ENCODE results near the gene NKAIN2.

NKAIN2 gene

DNA sequence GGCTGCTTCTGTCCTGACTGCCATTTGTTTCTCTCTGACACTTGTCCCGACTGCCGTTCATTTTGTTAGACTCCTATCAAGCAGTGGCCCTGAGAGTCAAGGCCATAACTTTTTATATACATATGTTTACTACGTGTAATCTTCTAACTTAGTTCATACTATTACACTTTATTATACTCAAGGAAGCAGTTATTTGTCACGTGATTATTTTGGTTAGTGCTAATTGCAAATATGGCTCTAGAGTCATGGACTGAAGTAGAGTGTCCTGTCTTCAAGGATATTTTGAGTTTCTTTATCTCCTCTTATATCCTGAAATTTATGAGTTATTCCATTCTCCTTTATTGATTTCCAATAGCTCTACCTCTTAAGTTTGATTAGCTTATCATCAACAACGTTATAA, 864.4 kb downstream of the NKAIN2 start:
- Histone ChIP-seq H3K4me2 (ENCODE audit: low read depth, low read length) (no peak overlapping the region), H3K27ac (ENCODE audit: low read length) (no peak overlapping the region), H3K4me1 (ENCODE audit: low read length) (no peaks in the 10 kb centered on the region), H4K20me1 (ENCODE audit: insufficient read depth, low read length) (no peaks in the 10 kb centered on the region), H3K79me2 (ENCODE audit: low read length) (no peaks in the 10 kb centered on the region), H3K9me3 (replicated peaks; ENCODE audit: insufficient read depth, low read length) (no peaks in the 10 kb centered on the region), H3K9ac (ENCODE audit: low read length) (no peak overlapping the region), H2AFZ (ENCODE audit: low read length) (no peak overlapping the region), H3K36me3 (replicated peaks; ENCODE audit: insufficient read depth, low read length) (no peaks in the 10 kb centered on the region), H3F3A (ENCODE audit: insufficient read depth, low read length) (no peaks in the 10 kb centered on the region), H3K4me3 (ENCODE audit: low read length) (no peak overlapping the region), H3K27me3 (replicated peaks; ENCODE audit: insufficient read depth, low read length) (no peaks in the 10 kb centered on the region), H3K9me2 (replicated peaks; ENCODE audit: insufficient read depth, low read length) (no peaks in the 10 kb centered on the region)
- no peak for DNase-seq
- TF ChIP-seq, protein P1, sequence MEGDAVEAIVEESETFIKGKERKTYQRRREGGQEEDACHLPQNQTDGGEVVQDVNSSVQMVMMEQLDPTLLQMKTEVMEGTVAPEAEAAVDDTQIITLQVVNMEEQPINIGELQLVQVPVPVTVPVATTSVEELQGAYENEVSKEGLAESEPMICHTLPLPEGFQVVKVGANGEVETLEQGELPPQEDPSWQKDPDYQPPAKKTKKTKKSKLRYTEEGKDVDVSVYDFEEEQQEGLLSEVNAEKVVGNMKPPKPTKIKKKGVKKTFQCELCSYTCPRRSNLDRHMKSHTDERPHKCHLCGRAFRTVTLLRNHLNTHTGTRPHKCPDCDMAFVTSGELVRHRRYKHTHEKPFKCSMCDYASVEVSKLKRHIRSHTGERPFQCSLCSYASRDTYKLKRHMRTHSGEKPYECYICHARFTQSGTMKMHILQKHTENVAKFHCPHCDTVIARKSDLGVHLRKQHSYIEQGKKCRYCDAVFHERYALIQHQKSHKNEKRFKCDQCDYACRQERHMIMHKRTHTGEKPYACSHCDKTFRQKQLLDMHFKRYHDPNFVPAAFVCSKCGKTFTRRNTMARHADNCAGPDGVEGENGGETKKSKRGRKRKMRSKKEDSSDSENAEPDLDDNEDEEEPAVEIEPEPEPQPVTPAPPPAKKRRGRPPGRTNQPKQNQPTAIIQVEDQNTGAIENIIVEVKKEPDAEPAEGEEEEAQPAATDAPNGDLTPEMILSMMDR (IDR thresholded peaks at IDR 0.05; ENCODE audit: low read length) = no peak
- TF ChIP-seq EZH2 (optimal IDR thresholded peaks at IDR 0.05; ENCODE audit: low read depth, low read length) (no peak), EZH2phosphoT487 (IDR thresholded peaks at IDR 0.05; ENCODE audit: low read length) (no peak)

DNA sequence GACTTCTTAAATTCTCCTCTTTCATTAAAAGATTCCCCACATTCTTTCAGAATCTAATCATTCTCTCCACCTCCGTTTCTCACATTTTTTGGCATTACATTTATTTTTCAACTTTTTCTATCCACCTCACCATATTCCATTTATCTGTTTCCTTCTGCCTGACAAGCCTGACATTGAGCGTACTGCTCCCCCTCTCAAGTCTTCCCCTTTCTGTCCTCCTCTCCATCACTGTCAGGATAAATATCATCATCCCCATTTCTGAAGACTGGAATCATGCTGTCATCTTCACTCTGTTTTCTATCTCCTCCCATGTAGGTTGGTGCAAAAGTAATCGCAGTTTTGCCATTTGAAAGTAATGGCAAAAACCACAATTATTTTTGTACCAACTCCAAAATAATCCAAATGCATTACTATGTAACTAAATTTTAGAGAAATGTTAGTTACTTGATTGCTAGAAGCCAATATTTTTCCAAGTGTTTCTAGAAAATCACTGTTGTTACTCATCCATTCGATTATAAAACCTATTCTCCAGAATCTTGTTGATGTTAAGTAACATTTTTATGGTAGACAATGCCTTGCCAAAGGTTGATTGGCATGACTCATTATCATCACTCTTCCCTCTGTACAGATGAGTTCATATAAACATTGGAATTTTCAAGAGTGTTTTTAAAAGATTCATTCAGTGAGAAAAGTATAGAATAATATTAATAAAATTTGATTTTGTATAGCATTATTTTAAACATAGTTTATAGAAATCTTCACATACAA, 866.2 kb downstream of the NKAIN2 start:
- Histone ChIP-seq H3K4me3 (ENCODE audit: low read length) (no peak overlapping the region), H3K9me3 (replicated peaks; ENCODE audit: insufficient read depth, low read length) (no peaks in the 10 kb centered on the region), H4K20me1 (ENCODE audit: insufficient read depth, low read length) (no peaks in the 10 kb centered on the region), H3K79me2 (ENCODE audit: low read length) (no peaks in the 10 kb centered on the region), H3K4me1 (ENCODE audit: low read length) (no peaks in the 10 kb centered on the region), H3K27ac (ENCODE audit: low read length) (no peak overlapping the region), H3F3A (ENCODE audit: insufficient read depth, low read length) (no peaks in the 10 kb centered on the region), H2AFZ (ENCODE audit: low read length) (no peak overlapping the region), H3K27me3 (replicated peaks; ENCODE audit: insufficient read depth, low read length) (no peaks in the 10 kb centered on the region), H3K9ac (ENCODE audit: low read length) (no peak overlapping the region), H3K4me2 (ENCODE audit: low read depth, low read length) (no peak overlapping the region), H3K36me3 (replicated peaks; ENCODE audit: insufficient read depth, low read length) (no peaks in the 10 kb centered on the region), H3K9me2 (replicated peaks; ENCODE audit: insufficient read depth, low read length) (no peaks in the 10 kb centered on the region)
- TF ChIP-seq EZH2phosphoT487 (IDR thresholded peaks at IDR 0.05; ENCODE audit: low read length) (no peak), EZH2 (optimal IDR thresholded peaks at IDR 0.05; ENCODE audit: low read depth, low read length) (no peak)
- TF ChIP-seq, protein P1 (IDR thresholded peaks at IDR 0.05; ENCODE audit: low read length) = no peak
- no peak for DNase-seq

DNA sequence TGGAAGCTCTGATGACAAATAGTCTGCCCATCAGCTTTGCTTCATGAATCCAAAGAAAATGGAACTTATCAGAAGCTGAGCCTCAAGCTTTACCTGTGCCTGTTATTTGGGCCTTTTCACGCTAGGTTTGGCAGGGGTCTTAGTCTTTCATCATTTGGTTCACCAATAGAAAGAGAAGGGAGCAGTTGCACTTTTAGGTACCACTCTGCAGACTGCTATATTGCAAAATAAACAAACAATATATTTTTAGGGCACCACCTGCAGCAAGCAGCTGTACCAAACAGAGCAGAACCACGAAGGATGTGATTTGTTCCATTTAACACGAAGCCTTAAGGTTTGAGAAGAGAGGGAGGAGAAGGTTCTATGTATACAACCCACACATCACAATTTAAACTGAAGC, 867.1 kb downstream of the NKAIN2 start:
- H3F3A ChIP-seq (ENCODE audit: insufficient read depth, low read length) = no peaks in the 10 kb centered on the region
- H3K79me2 ChIP-seq (ENCODE audit: low read length) = no peaks in the 10 kb centered on the region
- no peaks in the 10 kb centered on the region for H4K20me1 ChIP-seq (ENCODE audit: insufficient read depth, low read length)
- no peaks in the 10 kb centered on the region for H3K36me3 ChIP-seq (replicated peaks; ENCODE audit: insufficient read depth, low read length)
- no peak for DNase-seq
- H3K9ac ChIP-seq (ENCODE audit: low read length) = no peak overlapping the region
- no peak overlapping the region for H2AFZ ChIP-seq (ENCODE audit: low read length)
- no peak overlapping the region for H3K4me3 ChIP-seq (ENCODE audit: low read length)
- no peak for TF ChIP-seq EZH2phosphoT487 (IDR thresholded peaks at IDR 0.05; ENCODE audit: low read length)
- no peak for TF ChIP-seq EZH2 (optimal IDR thresholded peaks at IDR 0.05; ENCODE audit: low read depth, low read length)
- TF ChIP-seq, protein P1 (IDR thresholded peaks at IDR 0.05; ENCODE audit: low read length) = no peak
- H3K4me1 ChIP-seq (ENCODE audit: low read length) = no peaks in the 10 kb centered on the region
- no peak overlapping the region for H3K4me2 ChIP-seq (ENCODE audit: low read depth, low read length)
- no peaks in the 10 kb centered on the region for H3K9me3 ChIP-seq (replicated peaks; ENCODE audit: insufficient read depth, low read length)
- H3K27me3 ChIP-seq (replicated peaks; ENCODE audit: insufficient read depth, low read length) = no peaks in the 10 kb centered on the region
- H3K9me2 ChIP-seq (replicated peaks; ENCODE audit: insufficient read depth, low read length) = no peaks in the 10 kb centered on the region
- no peak overlapping the region for H3K27ac ChIP-seq (ENCODE audit: low read length)
